Fibroblast of lung (primary cell): ENCODE measurements around the gene HIC2. TPM values are rescaled to one million over a fixed set of nuclear protein-coding genes. Genes with fewer than 3 reads are reported as not detected.
"Not testable (repeated sequence)": the region's sequence is repeated elsewhere in the genome, so short reads cannot be mapped to it uniquely, and the experiment has no call there.

Experiments
- DNase-seq, 2 donors: peaks; one replicate each; pipeline versions ENCODE4 v3.0.0 to v3.0.0-alpha.2; 2010; ENCODE audit warnings: low read depth in 2 of 2
- H2AFZ ChIP-seq: 2 replicates; pipeline ENCODE4 v1.5.1; 2012; ENCODE audit warnings: low read length, control low read depth, inconsistent platforms
- H3K27ac ChIP-seq: 2 replicates; pipeline ENCODE4 v1.5.1; 2011; ENCODE audit warnings: low read length, control low read depth; ENCODE audit not compliant: insufficient read depth
- H3K27me3 ChIP-seq: 2 replicates; pipeline ENCODE4 v1.5.1; 2011; ENCODE audit warnings: mild to moderate bottlenecking, low read length; ENCODE audit not compliant: control insufficient read depth, insufficient read depth
- H3K36me3 ChIP-seq: 2 replicates; pipeline ENCODE4 v1.5.1; 2011; ENCODE audit warnings: low read length; ENCODE audit not compliant: control insufficient read depth, insufficient read depth
- H3K4me1 ChIP-seq: 2 replicates; pipeline ENCODE4 v1.5.1; 2011; ENCODE audit warnings: low read length; ENCODE audit not compliant: control insufficient read depth, insufficient read depth; ENCODE audit errors: extremely low read depth
- H3K4me2 ChIP-seq: 2 replicates; pipeline ENCODE4 v1.5.1; 2011; ENCODE audit warnings: low read length, control low read depth; ENCODE audit not compliant: insufficient read depth; ENCODE audit errors: extremely low read depth
- H3K4me3 ChIP-seq, 4 experiments: fragments of 200-600 bp in 1 of 4; sonication (generic) in 1 of 4; replicated peaks in 1 of 4; 2 replicates each; pipeline ENCODE4 v1.5.1; 2011 to 2016; ENCODE audit warnings: low read length in 4 of 4, low read depth in 3 of 4, mild to moderate bottlenecking in 3 of 4, control low read depth in 2 of 4, inconsistent platforms in 1 of 4, mixed read lengths in 1 of 4; ENCODE audit not compliant: insufficient read depth in 1 of 4; ENCODE audit errors: control extremely low read depth in 1 of 4
- H3K79me2 ChIP-seq: 2 replicates; pipeline ENCODE4 v1.5.1; 2012; ENCODE audit warnings: mild to moderate bottlenecking, low read length, inconsistent platforms; ENCODE audit not compliant: control insufficient read depth, insufficient read depth
- H3K9ac ChIP-seq: 2 replicates; pipeline ENCODE4 v1.5.1; 2011; ENCODE audit warnings: mild to moderate bottlenecking, low read length, control low read depth; ENCODE audit not compliant: insufficient read depth
- H3K9me3 ChIP-seq: 2 replicates; pipeline ENCODE4 v1.5.1; 2012; ENCODE audit warnings: low read depth, low read length; ENCODE audit not compliant: control insufficient read depth, insufficient read depth
- H4K20me1 ChIP-seq: 2 replicates; pipeline ENCODE4 v1.5.1; 2011; ENCODE audit warnings: low read length; ENCODE audit not compliant: control insufficient read depth, insufficient read depth; ENCODE audit errors: extremely low read depth
- polyA plus RNA-seq, 2 donors: library from polyadenylated mRNA; depleted of rRNA in 1 of 2; stranded (reverse) in 1 of 2; unstranded in 1 of 2; fragments of >200 nt; gene quantifications; 2 replicates each; pipeline ENCODE4 v1.2.1, GENCODE V29; 2011 to 2012; ENCODE audit warnings: missing spikeins in 1 of 2
- total RNA-seq: library from RNA; depleted of rRNA; stranded (reverse); fragments of >200 nt; gene quantifications from 2 replicates; pipeline ENCODE4 v1.2.1, GENCODE V29; 2014

Gene HIC2
- total and polyA plus RNA-seq, 2 donors (not counting 1 experiment from before 2014, with no cell fraction given) = 0.70 to 2.3 TPM

DNA sequence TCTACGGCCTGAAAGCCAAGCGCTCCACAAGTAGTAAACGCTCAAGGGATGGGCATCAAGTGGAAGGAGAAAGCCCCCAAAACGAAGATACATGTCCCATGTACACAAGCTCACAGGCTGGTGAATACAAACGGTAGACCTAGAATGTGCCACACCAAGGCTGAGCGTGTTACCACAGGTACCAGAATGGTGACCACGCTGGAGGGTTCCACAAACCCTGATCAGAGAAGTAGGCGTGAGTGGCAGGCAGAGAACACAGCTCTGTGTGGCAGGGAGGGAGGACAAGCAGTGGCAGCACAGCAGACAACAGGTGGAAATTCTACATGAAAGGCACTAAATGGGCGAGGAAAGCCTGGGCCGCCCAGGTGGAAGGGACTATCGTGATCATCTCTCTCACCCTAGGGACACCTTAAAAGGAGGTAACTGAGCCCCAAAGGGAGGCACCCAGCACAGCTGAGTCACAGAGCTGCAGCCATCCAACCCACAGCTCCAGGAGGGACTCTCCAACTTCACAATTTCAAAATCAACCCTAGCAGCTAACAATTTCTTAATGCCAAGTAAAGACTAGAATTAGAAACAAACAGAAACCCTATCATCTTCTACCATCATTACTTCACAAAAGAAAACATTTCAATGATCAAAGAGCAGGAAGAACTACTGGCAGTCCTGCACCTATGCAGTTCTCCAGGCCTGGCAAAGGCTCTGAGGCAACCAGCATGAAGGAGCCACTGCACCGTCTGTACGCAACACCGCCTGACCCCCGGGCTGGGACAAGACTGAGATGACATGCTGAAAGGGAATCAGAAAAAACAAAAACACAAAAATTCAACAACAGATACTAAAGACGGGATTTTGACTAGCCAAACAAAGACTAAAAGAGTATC lies 82.7 kb downstream of the HIC2 start:
- not testable (repeated sequence) for H3K79me2 ChIP-seq, H4K20me1 ChIP-seq, H3K4me3 ChIP-seq, H3K36me3 ChIP-seq, H3K4me1 ChIP-seq, H3K27me3 ChIP-seq, H3K9me3 ChIP-seq, H3K4me2 ChIP-seq, H3K9ac ChIP-seq, H3K27ac ChIP-seq, DNase-seq, H2AFZ ChIP-seq

Other genes starting within 250 kb of the HIC2 start
- gene RIMBP3B, start 33.6 kb upstream of the HIC2 start, total RNA-seq = under 0.01 TPM in 2 replicates
- 0.02 and 0.03 TPM in 2 replicates for gene RIMBP3B, start 33.6 kb upstream of the HIC2 start, polyA plus RNA-seq
- 0.51 and 2.6 TPM in 2 replicates for gene TMEM191C, start 50.0 kb downstream of the HIC2 start, total RNA-seq
- gene TMEM191C, start 50.0 kb downstream of the HIC2 start, polyA plus RNA-seq = 0.36 and 1.9 TPM in 2 replicates
- gene RIMBP3C, start 134.1 kb downstream of the HIC2 start, total RNA-seq = under 0.01 and 0.50 TPM in 2 replicates
- gene RIMBP3C, start 134.1 kb downstream of the HIC2 start, polyA plus RNA-seq = 0.02 and 0.03 TPM in 2 replicates
- 19.8 and 23.8 TPM in 2 replicates for gene UBE2L3, start 150.3 kb downstream of the HIC2 start, total RNA-seq
- gene UBE2L3, start 150.3 kb downstream of the HIC2 start, polyA plus RNA-seq = 82.4 and 109 TPM in 2 replicates
- gene YDJC, start 212.7 kb downstream of the HIC2 start, total RNA-seq = 7.4 and 10.4 TPM in 2 replicates
- gene YDJC, start 212.7 kb downstream of the HIC2 start, polyA plus RNA-seq = 4.7 and 5.7 TPM in 2 replicates
- gene CCDC116, start 215.4 kb downstream of the HIC2 start, total RNA-seq = under 0.01 and 0.17 TPM in 2 replicates
- 0.03 and 0.06 TPM in 2 replicates for gene CCDC116, start 215.4 kb downstream of the HIC2 start, polyA plus RNA-seq
- 13.2 and 14.6 TPM in 2 replicates for gene SDF2L1, start 224.9 kb downstream of the HIC2 start, total RNA-seq
- 12.0 and 17.2 TPM in 2 replicates for gene SDF2L1, start 224.9 kb downstream of the HIC2 start, polyA plus RNA-seq
- gene PPIL2, start 248.6 kb downstream of the HIC2 start, total RNA-seq = 14.9 and 18.3 TPM in 2 replicates
- 25.5 and 35.3 TPM in 2 replicates for gene PPIL2, start 248.6 kb downstream of the HIC2 start, polyA plus RNA-seq